Measurements from ENCODE around the gene ZSCAN30.

DNA sequence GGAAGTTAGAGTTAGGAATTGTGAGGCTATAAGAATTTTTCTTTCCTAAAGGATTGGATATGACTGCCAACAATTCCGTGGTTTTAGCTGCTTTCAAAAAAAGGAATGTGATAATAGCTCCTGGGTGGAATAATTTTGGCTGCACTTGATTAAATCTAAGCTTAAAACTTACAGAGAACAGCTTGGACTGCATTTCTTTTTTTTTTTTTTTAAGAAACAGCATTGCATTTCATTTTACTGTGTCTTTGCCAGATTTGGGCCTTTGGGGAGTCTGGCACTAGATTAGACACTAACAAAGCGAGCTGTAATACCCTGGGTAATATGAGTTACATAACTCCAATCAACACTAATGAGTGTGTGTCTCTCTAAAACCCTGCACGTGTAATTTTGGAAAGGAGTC lies 87.0 kb downstream of the ZSCAN30 start:
- TF ChIP-seq, protein P1, sequence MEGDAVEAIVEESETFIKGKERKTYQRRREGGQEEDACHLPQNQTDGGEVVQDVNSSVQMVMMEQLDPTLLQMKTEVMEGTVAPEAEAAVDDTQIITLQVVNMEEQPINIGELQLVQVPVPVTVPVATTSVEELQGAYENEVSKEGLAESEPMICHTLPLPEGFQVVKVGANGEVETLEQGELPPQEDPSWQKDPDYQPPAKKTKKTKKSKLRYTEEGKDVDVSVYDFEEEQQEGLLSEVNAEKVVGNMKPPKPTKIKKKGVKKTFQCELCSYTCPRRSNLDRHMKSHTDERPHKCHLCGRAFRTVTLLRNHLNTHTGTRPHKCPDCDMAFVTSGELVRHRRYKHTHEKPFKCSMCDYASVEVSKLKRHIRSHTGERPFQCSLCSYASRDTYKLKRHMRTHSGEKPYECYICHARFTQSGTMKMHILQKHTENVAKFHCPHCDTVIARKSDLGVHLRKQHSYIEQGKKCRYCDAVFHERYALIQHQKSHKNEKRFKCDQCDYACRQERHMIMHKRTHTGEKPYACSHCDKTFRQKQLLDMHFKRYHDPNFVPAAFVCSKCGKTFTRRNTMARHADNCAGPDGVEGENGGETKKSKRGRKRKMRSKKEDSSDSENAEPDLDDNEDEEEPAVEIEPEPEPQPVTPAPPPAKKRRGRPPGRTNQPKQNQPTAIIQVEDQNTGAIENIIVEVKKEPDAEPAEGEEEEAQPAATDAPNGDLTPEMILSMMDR (IDR thresholded peaks at IDR 0.05) = no peak
- no peak for TF ChIP-seq POLR2A (IDR thresholded peaks at IDR 0.05)

All from thyroid gland (tissue), 4 donors.